C4-2B (cell line): Measurements from ENCODE around the gene INKA1.

Experiments used
- CTCF ChIP-seq: fragments of 450-650 bp; conservative IDR thresholded peaks from 2 replicates; pipeline ENCODE4 v1.5.1; 2017; ENCODE audit warnings: mild to moderate bottlenecking
- ZFX ChIP-seq: fragments of 450-650 bp; IDR thresholded peaks from 2 replicates; pipeline ENCODE4 v1.6.1; 2017

GRCh38 chr3:49801160-49801559, 1.9 kb upstream of the INKA1 start:
- TF ChIP-seq CTCF (no peak), ZFX (no peak)
